ENCODE results near the gene MCC.

Gene MCC
- 9.2 to 19.6 (median 19.4) reads per million in 3 donors for total RNA-seq

DNA sequence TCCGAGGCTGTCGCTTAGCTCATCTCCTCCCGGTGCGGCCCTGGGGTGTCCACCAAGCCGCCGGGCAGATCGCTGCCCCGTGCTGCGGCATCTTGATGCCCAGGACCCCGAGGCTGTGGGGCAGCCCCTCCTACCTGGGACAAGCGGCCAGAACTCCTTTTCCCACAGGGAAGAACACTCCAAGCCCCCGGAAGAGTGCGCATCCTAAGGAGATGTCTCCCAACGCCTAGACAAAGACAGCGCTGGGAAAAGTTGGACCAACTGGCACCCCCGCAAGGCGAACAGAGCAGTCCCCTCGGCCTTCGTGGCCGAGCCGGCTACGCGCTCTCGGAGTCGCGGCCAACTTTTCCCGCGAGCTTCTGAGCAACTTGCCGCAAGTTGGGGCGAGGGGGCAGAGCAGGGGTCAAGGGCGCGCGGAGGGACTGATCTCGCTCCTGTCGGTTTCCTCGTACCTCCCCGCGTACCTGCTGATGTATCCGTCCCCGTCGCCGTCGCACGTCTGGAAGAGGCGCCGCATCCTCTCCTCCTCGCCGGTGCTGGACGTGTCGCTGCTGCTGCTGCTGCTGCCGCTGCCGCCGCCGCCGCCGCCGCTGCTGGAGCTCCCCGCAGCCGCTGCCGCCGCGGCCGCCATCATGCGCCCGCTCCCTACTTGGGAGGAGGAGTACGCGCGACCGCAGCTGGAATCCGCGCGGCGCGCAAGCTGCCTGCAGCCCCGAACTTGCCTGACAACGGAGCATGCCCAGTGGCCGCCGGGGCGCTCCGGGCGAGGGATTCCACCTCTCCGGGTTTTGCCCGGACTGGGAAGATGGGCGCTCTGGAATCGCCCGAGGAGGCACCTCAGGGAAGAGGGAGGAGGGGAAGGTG, at the start of gene MCC:
Gene MCC, minus strand, starts transcription at position 673 of the 864 bp plus-strand sequence.
- peaks cover 17% of the 10 kb centered on the region for H3K27me3 ChIP-seq (replicated peaks; ENCODE audit: control insufficient read depth, insufficient read depth, low read length, poor library complexity, severe bottlenecking)
- peaks cover 22% of the 10 kb centered on the region for H3K4me1 ChIP-seq (ENCODE audit: control insufficient read depth, insufficient read depth, low read length, poor library complexity, severe bottlenecking)
- no peak within 1 kb of the TSS for H3K27ac ChIP-seq (ENCODE audit: insufficient read depth, low read length, poor library complexity, severe bottlenecking)
- H3K36me3 ChIP-seq (ENCODE audit: control insufficient read depth, insufficient read depth, low read length): no peaks in the 10 kb centered on the region
- peak within 1 kb of the TSS; percentile 62 for H3K4me3 ChIP-seq (ENCODE audit: insufficient read depth, low read depth, low read length, poor library complexity, severe bottlenecking)
- peaks cover 5% of the 10 kb centered on the region for H3K9me3 ChIP-seq (ENCODE audit: control insufficient read depth, low read length)
- DNase-seq: peak in 1 of 3 donors; percentile 13

DNA sequence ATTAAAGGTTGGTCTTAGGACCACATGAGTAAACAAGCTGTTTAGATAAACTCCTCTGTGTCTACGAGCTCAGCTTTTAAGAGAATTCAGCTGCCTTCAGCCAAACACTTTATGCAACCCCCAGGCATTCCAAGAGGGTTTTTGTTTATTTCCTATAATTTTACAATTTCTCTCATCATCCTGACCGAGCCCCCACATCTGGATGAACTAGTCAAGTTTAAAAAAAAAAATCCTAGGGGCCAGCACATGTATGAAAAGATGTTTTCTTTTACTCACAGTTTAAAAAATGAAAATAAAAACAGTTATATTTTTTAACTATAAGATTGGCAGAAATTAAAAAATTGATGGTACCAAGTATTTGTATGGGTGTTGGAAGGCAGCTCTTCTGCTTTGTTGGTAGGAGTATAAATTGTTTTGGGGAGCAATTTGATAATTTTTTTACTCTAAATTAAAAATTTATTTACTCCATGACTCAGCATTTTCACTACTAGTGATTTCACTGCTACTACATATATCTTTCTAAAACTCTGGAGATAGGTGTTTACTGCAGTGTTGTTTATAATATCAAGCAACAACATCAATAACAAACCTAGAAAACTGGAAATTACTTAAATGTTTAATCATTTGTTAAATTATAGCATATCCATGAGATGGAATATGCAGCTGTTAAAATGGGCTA, 43.4 kb upstream of the MCC start:
- no peak for DNase-seq
- no peaks in the 10 kb centered on the region for H3K4me1 ChIP-seq (ENCODE audit: control insufficient read depth, insufficient read depth, low read length, poor library complexity, severe bottlenecking)
- H3K36me3 ChIP-seq (ENCODE audit: control insufficient read depth, insufficient read depth, low read length): peaks cover 6% of the 10 kb centered on the region

DNA sequence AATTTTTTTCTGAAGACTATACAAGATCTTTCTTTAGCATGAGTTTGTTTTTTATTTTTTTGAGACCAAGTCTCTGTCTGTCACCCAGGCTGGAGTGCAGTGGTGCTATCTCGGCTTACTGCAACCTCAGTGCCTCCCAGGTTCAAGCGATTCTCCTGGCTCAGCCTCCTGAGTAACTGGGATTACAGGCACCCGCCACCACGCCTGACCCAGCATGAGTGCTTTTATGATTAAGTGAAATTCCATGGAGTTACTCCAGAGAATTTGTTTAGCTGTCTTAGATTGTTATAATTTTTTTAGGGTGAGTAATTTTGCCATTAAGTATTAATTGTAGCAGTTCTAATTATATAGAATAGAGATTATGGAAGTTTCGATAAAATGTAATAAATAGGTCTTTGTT, 39.5 kb upstream of the MCC start:
- Histone ChIP-seq H3K9me3 (ENCODE audit: control insufficient read depth, low read length) (no peaks in the 10 kb centered on the region), H3K27me3 (replicated peaks; ENCODE audit: control insufficient read depth, insufficient read depth, low read length, poor library complexity, severe bottlenecking) (no peaks in the 10 kb centered on the region), H3K36me3 (ENCODE audit: control insufficient read depth, insufficient read depth, low read length) (peaks cover 6% of the 10 kb centered on the region), H3K27ac (ENCODE audit: insufficient read depth, low read length, poor library complexity, severe bottlenecking) (no peak overlapping the region), H3K4me1 (ENCODE audit: control insufficient read depth, insufficient read depth, low read length, poor library complexity, severe bottlenecking) (peaks cover 4% of the 10 kb centered on the region), H3K4me3 (ENCODE audit: insufficient read depth, low read depth, low read length, poor library complexity, severe bottlenecking) (no peak overlapping the region)
- no peak for DNase-seq

More for the DNA sequence above, 43.4 kb upstream of the MCC start:
- no peaks in the 10 kb centered on the region for H3K9me3 ChIP-seq (ENCODE audit: control insufficient read depth, low read length)
- no peak overlapping the region for H3K4me3 ChIP-seq (ENCODE audit: insufficient read depth, low read depth, low read length, poor library complexity, severe bottlenecking)
- no peak overlapping the region for H3K27ac ChIP-seq (ENCODE audit: insufficient read depth, low read length, poor library complexity, severe bottlenecking)
- no peaks in the 10 kb centered on the region for H3K27me3 ChIP-seq (replicated peaks; ENCODE audit: control insufficient read depth, insufficient read depth, low read length, poor library complexity, severe bottlenecking)

DNA sequence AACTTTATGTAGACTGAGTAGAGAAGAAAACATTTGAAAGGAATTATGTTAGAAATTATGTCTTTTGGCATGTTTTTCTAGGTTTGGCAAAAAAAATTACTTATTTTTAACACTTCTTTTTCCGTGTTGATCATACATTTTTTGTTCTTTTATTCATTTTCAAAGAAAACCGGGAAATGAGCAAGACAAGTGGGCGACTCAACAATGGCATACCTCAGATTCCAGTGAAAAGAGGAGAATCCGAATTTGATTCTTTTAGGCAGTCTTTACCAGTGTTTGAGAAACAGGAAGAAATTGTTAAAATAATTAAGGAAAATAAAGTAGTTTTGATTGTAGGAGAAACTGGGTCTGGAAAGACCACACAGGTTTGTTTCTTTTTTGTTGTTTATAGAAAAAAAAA, 38.2 kb upstream of the MCC start:
- Histone ChIP-seq H3K27me3 (replicated peaks; ENCODE audit: control insufficient read depth, insufficient read depth, low read length, poor library complexity, severe bottlenecking) (no peaks in the 10 kb centered on the region), H3K36me3 (ENCODE audit: control insufficient read depth, insufficient read depth, low read length) (peaks cover 6% of the 10 kb centered on the region), H3K4me3 (ENCODE audit: insufficient read depth, low read depth, low read length, poor library complexity, severe bottlenecking) (no peak overlapping the region), H3K4me1 (ENCODE audit: control insufficient read depth, insufficient read depth, low read length, poor library complexity, severe bottlenecking) (peaks cover 4% of the 10 kb centered on the region), H3K9me3 (ENCODE audit: control insufficient read depth, low read length) (no peaks in the 10 kb centered on the region), H3K27ac (ENCODE audit: insufficient read depth, low read length, poor library complexity, severe bottlenecking) (no peak overlapping the region)
- DNase-seq: no peak

DNA sequence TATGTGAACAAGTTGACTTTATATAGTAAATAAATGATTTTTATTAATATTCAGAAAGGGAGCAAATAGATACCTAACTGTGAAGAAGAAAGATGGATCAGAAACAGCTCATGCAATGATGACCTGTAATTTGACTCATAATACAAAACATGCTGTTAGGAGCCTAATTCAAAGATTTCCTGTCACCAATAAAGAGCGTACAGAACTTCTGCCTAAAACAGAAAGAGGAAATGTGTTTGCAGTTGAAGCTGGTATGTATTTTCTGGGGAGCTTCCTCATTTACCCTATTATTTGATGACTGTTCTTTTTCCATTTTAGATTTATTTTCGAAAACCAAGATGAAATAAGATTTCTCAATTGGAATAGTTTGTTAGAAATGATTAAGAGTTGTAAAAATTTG, 36.7 kb upstream of the MCC start:
- H3K27ac ChIP-seq (ENCODE audit: insufficient read depth, low read length, poor library complexity, severe bottlenecking): no peak overlapping the region
- no peaks in the 10 kb centered on the region for H3K27me3 ChIP-seq (replicated peaks; ENCODE audit: control insufficient read depth, insufficient read depth, low read length, poor library complexity, severe bottlenecking)
- H3K4me1 ChIP-seq (ENCODE audit: control insufficient read depth, insufficient read depth, low read length, poor library complexity, severe bottlenecking): peaks cover 4% of the 10 kb centered on the region
- no peaks in the 10 kb centered on the region for H3K36me3 ChIP-seq (ENCODE audit: control insufficient read depth, insufficient read depth, low read length)
- DNase-seq: no peak
- no peaks in the 10 kb centered on the region for H3K9me3 ChIP-seq (ENCODE audit: control insufficient read depth, low read length)
- H3K4me3 ChIP-seq (ENCODE audit: insufficient read depth, low read depth, low read length, poor library complexity, severe bottlenecking): no peak overlapping the region

DNA sequence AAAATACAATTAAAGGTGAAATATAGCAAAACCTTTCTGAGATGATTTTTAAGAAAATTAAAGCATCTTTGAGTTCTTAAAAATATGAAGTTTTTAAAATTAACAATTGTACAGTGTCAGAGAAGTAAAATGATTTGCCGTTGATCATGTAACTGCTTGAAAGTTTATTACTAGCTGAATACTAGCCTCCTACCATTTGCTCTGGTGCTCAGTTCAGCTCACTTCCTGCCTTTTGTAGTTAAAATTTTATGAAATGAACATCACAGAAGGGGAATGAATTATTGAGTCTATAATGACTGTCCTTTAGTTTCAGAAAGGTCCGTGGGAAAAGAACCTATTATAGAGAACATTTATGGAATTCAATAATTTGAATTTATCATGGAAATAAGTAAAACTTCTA, 34.9 kb upstream of the MCC start:
- Histone ChIP-seq H3K27me3 (replicated peaks; ENCODE audit: control insufficient read depth, insufficient read depth, low read length, poor library complexity, severe bottlenecking) (no peaks in the 10 kb centered on the region), H3K9me3 (ENCODE audit: control insufficient read depth, low read length) (no peaks in the 10 kb centered on the region), H3K4me3 (ENCODE audit: insufficient read depth, low read depth, low read length, poor library complexity, severe bottlenecking) (no peak overlapping the region), H3K27ac (ENCODE audit: insufficient read depth, low read length, poor library complexity, severe bottlenecking) (no peak overlapping the region), H3K36me3 (ENCODE audit: control insufficient read depth, insufficient read depth, low read length) (no peaks in the 10 kb centered on the region), H3K4me1 (ENCODE audit: control insufficient read depth, insufficient read depth, low read length, poor library complexity, severe bottlenecking) (peaks cover 4% of the 10 kb centered on the region)
- DNase-seq: no peak

DNA sequence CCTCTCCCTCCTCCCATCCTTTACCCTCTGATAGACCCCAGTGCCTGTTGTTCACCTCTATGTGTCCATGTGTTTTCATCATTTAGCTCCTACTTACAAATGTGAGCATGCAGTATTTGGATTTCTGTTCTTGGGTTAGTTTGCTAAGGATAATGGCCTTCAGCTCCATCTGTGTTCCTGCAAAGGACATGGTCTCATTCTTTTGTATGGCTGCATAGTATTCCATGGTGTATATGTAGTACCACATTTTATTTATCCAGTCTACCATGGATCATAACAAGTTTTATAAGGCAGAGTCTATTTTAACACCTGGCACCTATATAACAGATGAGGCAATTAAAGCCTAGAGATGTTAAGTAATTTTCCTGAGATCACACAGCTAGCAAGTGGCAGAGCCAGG, 32.6 kb upstream of the MCC start:
- no peak for DNase-seq
- H3K36me3 ChIP-seq (ENCODE audit: control insufficient read depth, insufficient read depth, low read length): no peaks in the 10 kb centered on the region
- peaks cover 4% of the 10 kb centered on the region for H3K4me1 ChIP-seq (ENCODE audit: control insufficient read depth, insufficient read depth, low read length, poor library complexity, severe bottlenecking)
- no peaks in the 10 kb centered on the region for H3K9me3 ChIP-seq (ENCODE audit: control insufficient read depth, low read length)
- H3K27me3 ChIP-seq (replicated peaks; ENCODE audit: control insufficient read depth, insufficient read depth, low read length, poor library complexity, severe bottlenecking): no peaks in the 10 kb centered on the region
- no peak overlapping the region for H3K27ac ChIP-seq (ENCODE audit: insufficient read depth, low read length, poor library complexity, severe bottlenecking)
- H3K4me3 ChIP-seq (ENCODE audit: insufficient read depth, low read depth, low read length, poor library complexity, severe bottlenecking): no peak overlapping the region

DNA sequence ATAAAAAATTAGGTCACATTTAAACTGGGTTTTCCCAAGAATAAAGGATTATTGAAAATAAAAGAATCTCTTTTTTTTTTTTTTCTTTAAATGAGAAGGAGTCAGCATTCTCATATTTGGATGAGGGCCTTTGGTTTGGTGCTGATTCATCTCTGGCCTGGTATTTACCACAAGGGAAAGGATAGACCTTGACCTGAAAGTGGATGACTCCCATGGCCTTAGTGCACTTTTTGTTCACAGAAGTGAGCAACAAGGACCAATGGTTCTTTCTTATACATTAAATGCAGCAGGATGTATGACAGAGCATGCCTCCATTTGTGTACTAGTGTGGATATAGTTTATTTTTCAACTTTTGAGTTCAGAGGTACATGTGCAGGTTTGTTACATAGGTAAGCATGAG, 32.2 kb upstream of the MCC start:
- Histone ChIP-seq H3K4me3 (ENCODE audit: insufficient read depth, low read depth, low read length, poor library complexity, severe bottlenecking) (no peak overlapping the region), H3K4me1 (ENCODE audit: control insufficient read depth, insufficient read depth, low read length, poor library complexity, severe bottlenecking) (peaks cover 4% of the 10 kb centered on the region)

DNA sequence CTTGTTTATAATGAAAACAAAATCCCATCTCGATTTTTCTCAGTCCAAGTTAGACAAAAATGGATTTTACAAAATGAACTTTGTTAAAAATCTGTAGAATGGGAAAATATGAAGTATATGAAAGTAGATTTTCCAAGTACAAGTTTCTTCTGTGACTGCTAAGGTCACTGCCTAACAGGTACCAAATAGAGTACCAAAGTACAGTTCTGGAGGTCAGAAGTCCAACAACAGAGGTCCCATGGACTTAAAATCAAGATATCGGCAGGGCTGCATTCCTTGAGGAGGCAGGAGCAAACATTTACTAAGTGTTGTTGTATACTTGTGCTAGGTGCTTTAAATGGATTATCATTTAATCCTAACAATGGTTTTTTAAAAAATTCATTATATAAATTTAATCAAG, 31.2 kb upstream of the MCC start:
- no peak overlapping the region for H3K27ac ChIP-seq (ENCODE audit: insufficient read depth, low read length, poor library complexity, severe bottlenecking)
- H3K4me3 ChIP-seq (ENCODE audit: insufficient read depth, low read depth, low read length, poor library complexity, severe bottlenecking): no peak overlapping the region
- no peaks in the 10 kb centered on the region for H3K9me3 ChIP-seq (ENCODE audit: control insufficient read depth, low read length)
- H3K4me1 ChIP-seq (ENCODE audit: control insufficient read depth, insufficient read depth, low read length, poor library complexity, severe bottlenecking): peaks cover 9% of the 10 kb centered on the region
- DNase-seq: no peak
- no peaks in the 10 kb centered on the region for H3K36me3 ChIP-seq (ENCODE audit: control insufficient read depth, insufficient read depth, low read length)
- H3K27me3 ChIP-seq (replicated peaks; ENCODE audit: control insufficient read depth, insufficient read depth, low read length, poor library complexity, severe bottlenecking): no peaks in the 10 kb centered on the region

More for the DNA sequence above, 32.2 kb upstream of the MCC start:
- no peak overlapping the region for H3K27ac ChIP-seq (ENCODE audit: insufficient read depth, low read length, poor library complexity, severe bottlenecking)
- no peak for DNase-seq
- no peaks in the 10 kb centered on the region for H3K27me3 ChIP-seq (replicated peaks; ENCODE audit: control insufficient read depth, insufficient read depth, low read length, poor library complexity, severe bottlenecking)
- no peaks in the 10 kb centered on the region for H3K9me3 ChIP-seq (ENCODE audit: control insufficient read depth, low read length)
- no peaks in the 10 kb centered on the region for H3K36me3 ChIP-seq (ENCODE audit: control insufficient read depth, insufficient read depth, low read length)

DNA sequence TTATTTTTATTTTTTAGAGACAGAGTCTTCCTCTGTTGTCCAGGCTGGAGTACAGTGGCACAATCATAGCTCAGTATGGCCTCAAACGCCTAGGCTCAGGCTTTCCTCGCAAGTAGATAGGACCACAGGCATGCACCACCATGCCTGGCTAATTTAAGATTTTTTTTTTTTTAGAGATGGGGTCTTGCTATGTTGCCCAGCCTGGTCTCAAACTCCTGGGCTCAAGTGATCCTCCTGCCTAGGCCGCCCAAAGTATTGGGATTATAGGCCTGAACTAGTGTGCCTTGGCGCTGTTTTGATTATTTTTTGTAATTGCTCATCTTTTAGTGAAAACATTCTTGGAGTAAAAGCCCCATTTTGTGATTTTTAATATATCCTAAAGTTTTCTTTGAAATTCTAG, 30.6 kb upstream of the MCC start:
- Histone ChIP-seq H3K4me1 (ENCODE audit: control insufficient read depth, insufficient read depth, low read length, poor library complexity, severe bottlenecking) (peaks cover 10% of the 10 kb centered on the region), H3K9me3 (ENCODE audit: control insufficient read depth, low read length) (no peaks in the 10 kb centered on the region), H3K27me3 (replicated peaks; ENCODE audit: control insufficient read depth, insufficient read depth, low read length, poor library complexity, severe bottlenecking) (no peaks in the 10 kb centered on the region), H3K4me3 (ENCODE audit: insufficient read depth, low read depth, low read length, poor library complexity, severe bottlenecking) (no peak overlapping the region), H3K27ac (ENCODE audit: insufficient read depth, low read length, poor library complexity, severe bottlenecking) (no peak overlapping the region), H3K36me3 (ENCODE audit: control insufficient read depth, insufficient read depth, low read length) (no peaks in the 10 kb centered on the region)
- DNase-seq: no peak
